Skin of body (tissue), 3 donors: ENCODE results near the gene XAGE5. TPM values are rescaled to one million over a fixed set of nuclear protein-coding genes. Genes with fewer than 3 reads are reported as not detected.
"Not testable (repeated sequence)": the region's sequence is repeated elsewhere in the genome, so short reads cannot be mapped to it uniquely, and the experiment has no call there.

Experiments
- DNase-seq: peaks from one replicate; lab custom pipeline; 2025; lab: John Stamatoyannopoulos, UW
- small RNA-seq: library from RNA; depleted of rRNA; stranded (forward); fragments of <200 nt; gene quantifications from one replicate; pipeline ENCODE3, GENCODE V24; 2014; ENCODE audit warnings: low replicate concordance
- total RNA-seq: library from RNA; depleted of rRNA; stranded (reverse); fragments of >200 nt; gene quantifications from one replicate; pipeline ENCODE4 v1.2.3, GENCODE V29; 2014

The XAGE5 gene, protein sequence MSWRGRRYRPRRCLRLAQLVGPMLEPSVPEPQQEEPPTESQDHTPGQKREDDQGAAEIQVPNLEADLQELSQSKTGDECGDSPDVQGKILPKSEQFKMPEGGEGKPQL
- total RNA-seq = not detected

DNA sequence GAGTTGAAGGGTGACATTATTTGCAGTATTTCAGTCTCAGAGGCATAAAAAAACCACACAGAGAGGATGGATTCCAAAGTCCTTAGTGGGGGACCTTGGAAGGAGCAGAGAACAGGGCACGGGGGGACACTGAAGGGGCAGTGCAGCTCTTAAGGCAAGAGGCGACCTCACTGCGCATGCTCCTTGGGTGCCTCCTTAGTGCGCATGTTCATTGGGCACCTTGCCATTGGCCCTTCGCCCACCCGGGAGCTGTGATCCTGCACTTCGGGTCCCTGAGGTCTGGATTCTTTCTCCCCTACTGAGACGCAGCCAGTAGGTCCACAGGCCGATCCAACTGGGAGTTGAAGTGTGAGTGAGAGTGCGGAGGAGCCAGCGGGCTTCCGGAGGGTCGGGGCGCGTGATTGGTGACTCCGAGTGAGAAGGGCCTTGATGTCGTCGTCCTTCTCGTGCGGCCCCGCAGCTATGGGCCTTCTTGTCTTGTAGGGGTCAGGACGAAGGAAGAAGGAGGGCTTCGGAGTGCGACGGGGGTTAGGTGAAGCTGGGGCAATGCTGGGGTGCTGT is at the start of gene XAGE5:
XAGE5 (plus strand) TSS at position 223 of the 561 bp plus-strand sequence. CDS start 1,280 bp downstream, outside the sequence.
- no peak for DNase-seq

DNA sequence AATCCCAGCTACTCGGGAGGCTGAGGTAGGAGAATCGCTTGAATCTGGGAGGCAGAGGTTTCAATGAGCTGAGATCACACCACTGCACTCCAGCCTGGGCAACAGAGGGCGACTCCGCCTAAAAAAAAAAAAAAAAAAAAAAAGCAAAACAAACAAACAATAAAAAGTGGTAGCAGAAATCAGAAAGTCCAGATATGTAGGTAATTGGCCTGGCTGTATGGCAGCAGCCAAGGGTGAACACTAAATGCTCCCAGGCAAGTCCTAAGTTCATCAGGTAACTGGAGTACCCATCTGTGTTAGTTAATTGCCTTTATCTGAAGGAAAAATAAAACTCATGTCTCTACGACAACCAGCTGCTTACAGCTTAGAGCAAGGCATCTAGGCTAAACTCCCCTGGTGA is 45.1 kb upstream of the XAGE5 start:
- not testable (repeated sequence) for DNase-seq

DNA sequence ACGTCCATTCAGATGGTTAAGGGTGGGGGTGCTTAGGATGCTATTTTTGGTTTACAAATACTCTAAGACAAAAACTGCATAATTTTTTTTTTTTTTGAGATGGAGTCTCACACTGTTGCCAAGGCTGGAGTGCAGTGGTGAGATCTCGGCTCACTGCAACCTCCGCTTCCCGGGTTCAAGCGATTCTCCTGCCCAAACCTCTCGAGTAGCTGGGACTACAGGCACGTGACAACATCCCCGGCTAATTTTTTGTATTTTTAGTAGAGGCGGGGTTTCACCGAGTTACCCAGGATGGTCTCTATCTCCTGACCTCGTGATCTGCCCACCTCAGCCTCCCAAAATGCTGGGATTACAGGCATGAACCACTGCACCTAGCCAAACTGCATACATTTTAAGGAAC is 37.6 kb upstream of the XAGE5 start:
- not testable (repeated sequence) for DNase-seq

DNA sequence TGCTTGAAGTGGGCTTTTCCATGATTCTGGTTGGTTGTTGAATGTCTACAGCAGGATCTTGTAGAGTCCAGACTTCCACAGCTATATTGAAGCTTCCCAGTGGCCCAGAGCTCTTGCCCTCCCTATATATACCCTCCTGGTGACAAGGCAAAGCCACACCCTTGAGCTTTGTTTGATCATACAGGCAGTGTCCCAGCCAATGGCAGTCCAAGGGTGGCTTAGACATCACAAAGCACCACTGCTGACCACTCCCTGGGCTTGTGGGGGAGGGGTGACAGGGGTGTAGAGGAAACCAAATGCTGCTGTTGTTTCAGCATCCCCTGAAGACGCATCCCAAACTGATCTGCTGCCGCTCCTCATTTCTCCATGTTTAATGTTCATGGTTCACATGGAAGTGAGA is 13.8 kb upstream of the XAGE5 start, which contains the start of gene SPANXN5:
SPANXN5 (minus strand) TSS at position 101 of the 400 bp plus-strand sequence; CDS start at position 22, 79 bp downstream.
- DNase-seq = not testable (repeated sequence)

DNA sequence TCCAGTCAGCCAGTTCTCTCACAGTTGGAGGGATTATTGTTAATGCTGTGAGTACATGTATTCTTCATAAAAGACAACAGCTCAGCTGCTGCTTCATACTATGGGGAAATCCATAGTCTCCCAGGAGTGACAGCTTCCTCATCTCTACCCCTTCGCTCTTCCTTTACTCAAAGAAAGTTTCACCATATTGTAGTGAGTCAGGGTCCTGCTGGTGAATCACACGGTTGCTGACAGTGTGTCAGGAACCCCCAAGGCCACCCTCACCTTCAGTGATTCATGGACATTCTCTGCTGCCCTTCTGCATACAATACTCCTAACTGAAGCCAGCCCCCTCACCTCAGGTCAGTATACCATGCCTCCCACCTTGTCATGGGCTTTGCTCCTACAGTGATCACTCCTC is 6.2 kb upstream of the XAGE5 start:
- not testable (repeated sequence) for DNase-seq

DNA sequence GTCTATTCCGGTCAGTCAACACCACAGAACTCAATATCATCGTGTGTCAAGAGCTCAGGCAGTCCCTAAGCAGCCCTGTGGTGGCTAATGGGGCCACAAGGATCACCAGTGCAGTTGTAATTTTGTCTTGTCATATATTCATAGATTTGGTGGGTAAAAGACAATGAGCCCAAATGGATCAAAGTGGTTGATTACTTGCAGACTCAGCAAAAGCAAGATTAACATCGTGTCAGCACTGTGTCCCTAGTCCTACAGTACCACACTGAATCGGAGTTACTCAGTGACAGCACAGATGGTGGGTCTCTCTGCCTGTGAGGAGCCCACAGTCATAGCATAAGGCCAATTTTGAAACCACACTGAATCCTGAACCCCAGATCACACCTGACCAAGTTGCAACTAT is 8.7 kb downstream of the XAGE5 start:
- DNase-seq = no peak

DNA sequence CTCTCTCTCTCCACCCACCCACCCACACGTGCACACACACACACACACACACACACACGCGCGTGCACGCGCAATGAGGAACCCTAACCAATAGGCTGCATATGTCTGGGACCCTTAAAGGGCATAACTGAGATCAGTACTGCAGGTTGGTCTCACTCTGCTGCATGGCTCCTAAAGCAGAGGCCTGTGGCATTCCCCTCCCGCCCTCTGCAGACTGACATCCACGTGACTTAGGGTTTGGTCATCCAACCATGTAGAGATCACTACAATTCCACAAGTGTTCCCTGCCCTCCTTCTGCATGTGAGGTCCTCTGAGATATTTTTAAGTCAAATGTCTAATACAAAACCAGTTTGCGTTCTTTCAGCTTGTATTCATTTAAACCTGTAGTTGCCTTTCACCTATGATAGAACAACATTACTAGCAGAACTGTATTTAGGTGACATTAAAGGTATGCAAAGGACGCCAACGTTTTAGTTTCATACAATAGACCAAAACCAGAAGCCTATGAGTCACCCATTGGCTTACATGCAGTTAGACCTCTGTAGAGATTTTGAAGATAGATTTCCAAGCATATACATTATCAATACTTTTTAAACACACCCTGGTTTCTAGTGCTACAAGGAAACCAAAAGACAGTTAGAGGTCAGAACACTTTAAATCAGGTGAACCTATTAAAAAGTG is 10.1 kb downstream of the XAGE5 start:
- DNase-seq = no peak

DNA sequence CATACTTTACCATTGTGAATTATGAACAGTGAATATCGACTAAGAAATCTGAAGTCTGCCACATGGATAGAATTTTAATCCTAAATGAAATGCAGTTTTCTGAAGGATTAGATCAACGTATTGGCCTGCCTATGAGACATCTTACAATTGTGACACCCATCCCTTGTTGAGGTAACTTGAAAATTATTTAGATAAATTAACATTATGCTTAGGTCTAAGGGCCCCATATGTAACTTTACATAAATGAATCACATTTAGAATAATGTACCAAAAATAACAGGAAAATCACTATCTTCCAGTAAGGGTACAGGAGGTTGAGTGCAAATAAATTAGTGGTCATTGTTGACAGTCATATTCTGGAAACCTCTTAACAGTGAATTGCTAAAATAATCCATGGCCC is 13.5 kb downstream of the XAGE5 start:
- DNase-seq = no peak

DNA sequence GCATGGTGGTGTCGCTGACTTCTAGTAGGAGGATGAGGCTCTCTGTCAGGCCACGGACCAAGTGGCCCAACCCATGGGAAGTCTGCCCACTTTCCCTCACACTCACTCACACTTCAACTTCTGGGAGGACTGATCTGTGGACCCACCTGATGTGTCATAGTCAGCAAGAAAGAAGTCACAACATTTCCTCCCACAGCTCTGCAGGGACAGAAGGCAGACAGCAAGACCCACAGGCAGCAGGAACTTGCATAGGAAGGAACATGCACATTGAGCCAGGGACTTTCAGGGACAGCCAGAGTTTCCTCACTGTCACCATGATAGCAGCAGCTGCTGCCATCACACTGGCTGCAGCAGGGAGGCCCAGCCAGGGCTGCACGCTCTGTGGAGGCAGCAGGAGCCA is 19.5 kb downstream of the XAGE5 start:
- no peak for DNase-seq

DNA sequence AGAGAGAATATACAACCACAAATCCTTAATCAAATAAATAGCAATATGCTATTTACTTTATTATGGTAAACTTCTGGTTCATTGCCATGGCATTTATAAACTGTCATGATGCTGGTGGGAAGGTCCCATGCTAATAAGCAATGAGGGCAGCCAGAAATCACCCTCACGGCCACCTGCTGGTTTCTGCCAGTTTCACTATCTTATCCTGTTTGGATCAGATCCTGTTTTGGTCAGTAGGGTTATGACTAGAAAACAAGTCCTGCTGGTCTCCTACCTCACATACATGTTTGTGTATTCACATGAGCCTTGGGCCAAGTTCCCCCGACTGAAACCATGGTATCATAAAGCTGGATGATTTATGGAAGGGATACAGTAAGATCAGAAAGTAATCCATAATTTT is 28.1 kb downstream of the XAGE5 start:
- DNase-seq = no peak

DNA sequence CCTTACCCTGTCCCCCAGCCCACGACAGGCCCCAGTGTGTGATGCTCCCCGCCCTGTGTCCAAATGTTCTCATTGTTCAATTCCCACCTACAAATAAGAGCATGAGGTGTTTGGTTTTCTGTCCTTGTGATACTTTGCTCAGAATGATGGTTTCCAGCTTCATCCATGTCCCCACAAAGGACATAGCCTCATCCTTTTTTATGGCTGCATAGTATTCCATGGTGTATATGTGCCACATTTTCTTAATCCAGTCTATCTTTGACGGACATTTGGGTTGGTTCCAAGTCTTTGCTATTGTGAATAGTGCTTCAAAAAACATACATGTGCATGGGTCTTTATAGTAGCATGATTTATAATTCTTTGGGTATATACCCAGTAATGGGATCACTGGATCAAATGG is 32.5 kb downstream of the XAGE5 start:
- DNase-seq = not testable (repeated sequence)

DNA sequence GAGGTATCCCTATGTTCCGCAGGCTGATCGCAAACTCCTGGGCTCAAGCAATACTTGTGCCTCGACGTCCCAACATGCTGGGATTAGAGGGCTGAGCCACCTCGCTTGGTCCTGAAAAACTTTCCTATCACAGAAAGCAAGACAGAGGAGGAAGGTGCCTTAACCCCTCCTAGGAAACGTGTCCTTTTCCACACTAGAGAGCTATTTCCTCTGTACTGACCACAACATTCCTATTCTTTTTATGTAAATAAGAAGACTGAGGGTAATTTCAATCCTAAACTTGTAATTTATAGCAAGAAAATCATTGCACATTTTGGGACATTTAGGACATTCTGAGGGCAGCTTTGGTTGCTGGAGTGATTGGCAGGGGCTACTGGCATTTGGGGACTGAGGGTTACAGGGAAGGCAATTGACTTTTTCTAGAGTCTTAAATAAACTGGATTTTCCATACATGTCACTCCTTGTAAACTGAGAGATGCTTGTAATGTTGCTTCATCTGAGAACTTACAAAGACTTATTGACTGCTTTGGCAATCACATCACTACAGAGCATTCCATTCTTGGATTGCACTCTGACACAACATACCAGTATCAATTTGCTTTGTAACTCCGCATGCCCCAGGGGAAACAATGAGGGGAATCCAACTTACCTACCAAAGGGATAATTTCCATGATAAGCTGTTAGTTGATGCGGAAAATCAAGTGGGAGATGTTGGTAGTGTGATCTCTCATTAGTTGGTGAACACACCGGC is 41.2 kb downstream of the XAGE5 start:
- DNase-seq = no peak

DNA sequence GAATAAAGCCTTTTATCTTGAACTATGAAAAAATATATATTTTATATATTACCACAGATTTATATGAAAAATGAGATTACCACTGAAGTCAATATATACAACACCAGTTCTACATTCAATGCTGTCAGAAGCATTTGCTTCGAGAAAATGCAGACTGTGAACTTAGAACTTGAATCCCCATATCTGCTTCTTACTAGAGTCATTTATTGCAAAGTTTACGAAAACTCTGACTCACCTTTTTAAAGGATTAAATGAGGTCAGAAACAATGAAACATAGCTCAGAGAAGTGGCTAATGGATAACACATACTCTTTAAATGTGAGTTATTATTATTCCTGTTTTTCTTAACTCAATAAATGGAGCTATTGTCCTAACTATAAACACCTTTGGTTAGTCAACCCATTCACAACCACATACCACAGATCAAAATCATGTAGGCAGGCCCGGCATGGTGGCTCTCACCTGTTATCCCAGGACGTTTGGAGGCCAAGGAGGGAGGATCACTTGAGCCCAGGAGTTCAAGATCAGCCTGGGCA is 46.0 kb downstream of the XAGE5 start:
- not testable (repeated sequence) for DNase-seq

DNA sequence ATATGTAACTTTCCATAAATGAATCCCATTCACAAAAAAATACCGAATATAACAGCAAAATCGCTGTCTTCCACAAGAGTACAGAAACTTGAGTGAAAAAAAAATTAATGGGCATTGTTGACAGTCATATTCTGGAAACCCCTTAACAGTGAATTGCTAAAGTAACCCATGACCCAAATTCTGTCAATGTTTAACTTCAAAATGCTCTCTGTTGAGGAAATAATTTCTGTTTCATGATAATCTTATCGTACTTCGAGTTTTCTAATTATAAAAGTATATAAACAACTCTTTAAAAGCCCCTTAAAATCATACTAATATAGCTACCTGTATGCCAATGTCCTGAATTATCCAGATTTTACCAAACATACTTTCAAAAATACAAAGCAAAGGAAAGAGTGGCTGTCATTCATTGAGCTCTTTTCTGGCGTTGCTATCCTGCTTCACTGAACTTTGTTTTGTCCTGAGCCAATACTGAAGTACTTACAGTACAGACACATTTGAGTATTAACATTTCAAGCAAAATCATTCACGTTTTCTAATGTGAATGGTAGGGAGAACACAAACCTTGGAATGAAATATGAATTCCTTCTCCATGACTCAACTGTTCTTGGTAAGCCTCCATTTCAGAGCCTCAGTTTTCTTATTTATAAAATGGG is 54.4 kb downstream of the XAGE5 start:
- DNase-seq = no peak

Small RNA genes lying within 50 kb of the gene (small RNA-seq; reads per million reads assigned to genes)
- gene AC244505.6 = not detected
- not detected for gene AC244505.7

Other genes with a start within 250 kb of the XAGE5 start
- not detected for gene SSX7, start 156.4 kb upstream of the XAGE5 start, total RNA-seq
- not detected for gene SSX2, start 104.1 kb upstream of the XAGE5 start, total RNA-seq
- not detected for gene SSX2B, start 60.0 kb upstream of the XAGE5 start, total RNA-seq
- 0.20 TPM for gene SPANXN5, start 13.9 kb upstream of the XAGE5 start, total RNA-seq
- gene XAGE3, start 56.8 kb downstream of the XAGE5 start, total RNA-seq = not detected
- 31.2 TPM for gene FAM156B, start 86.0 kb downstream of the XAGE5 start, total RNA-seq
- 26.0 TPM for gene FAM156A, start 147.2 kb downstream of the XAGE5 start, total RNA-seq
- gene GPR173, start 237.5 kb downstream of the XAGE5 start, total RNA-seq = 4.8 TPM